Neural progenitor cell (in vitro differentiated cells): ENCODE measurements around the gene ZNF423.

ENCODE experiments used
- EZH2 ChIP-seq: fragments of 200-600 bp; sonication (generic); IDR thresholded peaks from 2 replicates; pipeline ENCODE4 v1.6.1; 2017; ENCODE audit warnings: antibody characterized with exemption, mild to moderate bottlenecking, moderate library complexity
- EZH2phosphoT487 ChIP-seq: fragments of 200-600 bp; sonication (generic); IDR thresholded peaks from 2 replicates; pipeline ENCODE4 v1.6.1; 2017; ENCODE audit warnings: antibody characterized with exemption
- TF ChIP-seq, protein P1 (sequence below): fragments of 200-600 bp; sonication (generic); IDR thresholded peaks from 2 replicates; pipeline ENCODE4 v1.5.1; 2017; ENCODE audit warnings: antibody characterized with exemption, mild to moderate bottlenecking

DNA sequence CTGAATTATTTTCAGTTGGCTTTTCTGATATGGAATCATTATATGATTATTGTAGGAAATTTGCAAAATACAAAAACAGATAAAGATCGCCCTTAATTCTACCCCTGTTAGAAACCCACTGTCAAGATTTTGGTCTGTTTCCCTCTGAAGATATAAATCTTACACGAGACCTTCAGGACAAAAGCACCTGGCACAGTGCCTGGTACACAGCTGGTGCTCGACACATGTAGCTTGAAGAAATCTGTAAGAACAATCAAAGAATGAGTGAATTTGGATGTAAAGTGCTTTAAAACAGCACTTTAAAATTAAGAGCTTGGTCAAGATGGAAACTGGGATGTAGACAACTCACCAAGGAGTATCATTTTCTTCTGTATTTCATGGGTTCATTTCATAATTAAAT lies 301.2 kb downstream of the ZNF423 start:
- TF ChIP-seq, protein P1, sequence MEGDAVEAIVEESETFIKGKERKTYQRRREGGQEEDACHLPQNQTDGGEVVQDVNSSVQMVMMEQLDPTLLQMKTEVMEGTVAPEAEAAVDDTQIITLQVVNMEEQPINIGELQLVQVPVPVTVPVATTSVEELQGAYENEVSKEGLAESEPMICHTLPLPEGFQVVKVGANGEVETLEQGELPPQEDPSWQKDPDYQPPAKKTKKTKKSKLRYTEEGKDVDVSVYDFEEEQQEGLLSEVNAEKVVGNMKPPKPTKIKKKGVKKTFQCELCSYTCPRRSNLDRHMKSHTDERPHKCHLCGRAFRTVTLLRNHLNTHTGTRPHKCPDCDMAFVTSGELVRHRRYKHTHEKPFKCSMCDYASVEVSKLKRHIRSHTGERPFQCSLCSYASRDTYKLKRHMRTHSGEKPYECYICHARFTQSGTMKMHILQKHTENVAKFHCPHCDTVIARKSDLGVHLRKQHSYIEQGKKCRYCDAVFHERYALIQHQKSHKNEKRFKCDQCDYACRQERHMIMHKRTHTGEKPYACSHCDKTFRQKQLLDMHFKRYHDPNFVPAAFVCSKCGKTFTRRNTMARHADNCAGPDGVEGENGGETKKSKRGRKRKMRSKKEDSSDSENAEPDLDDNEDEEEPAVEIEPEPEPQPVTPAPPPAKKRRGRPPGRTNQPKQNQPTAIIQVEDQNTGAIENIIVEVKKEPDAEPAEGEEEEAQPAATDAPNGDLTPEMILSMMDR, result no peak
- TF ChIP-seq EZH2phosphoT487 (no peak), EZH2 (no peak)
